Measurements from ENCODE around the gene ACBD3.

GRCh38 chr1:226104671-226105121 is 81.8 kb downstream of the ACBD3 start:
- TF ChIP-seq CTCF (IDR thresholded peaks at IDR 0.05) (no peak), POLR2A (IDR thresholded peaks at IDR 0.05) (no peak)

Data from Peyer's patch (tissue), 4 donors.